Measurements from ENCODE around the gene CRY1.

Gene CRY1

GRCh38 chr12:107093417-107094182 is at the start of gene CRY1:
TSS of gene CRY1 (minus strand) at chr12:107093549. CDS start at chr12:107092961, 588 bp downstream.
- peak; percentile 97 for DNase-seq

GRCh38 chr12:107139787-107140186 is 46.4 kb upstream of the CRY1 start:
- DNase-seq = no peak

GRCh38 chr12:107138990-107139389 is 45.6 kb upstream of the CRY1 start:
- no peak for DNase-seq

- no peak for DNase-seq
Observed at GRCh38 chr12:107135177-107135576, 41.8 kb upstream of the CRY1 start.

- peak; percentile 73 for DNase-seq
Observed at GRCh38 chr12:107134558-107134957, 41.2 kb upstream of the CRY1 start.

- DNase-seq = peak; percentile 12
Observed at GRCh38 chr12:107133462-107133861, 40.1 kb upstream of the CRY1 start.

- DNase-seq = peak; percentile 87
Observed at GRCh38 chr12:107131832-107132616, 38.7 kb upstream of the CRY1 start.

- peak; percentile 74 for DNase-seq
Observed at GRCh38 chr12:107130830-107131611, 37.7 kb upstream of the CRY1 start.

- no peak for DNase-seq
Observed at GRCh38 chr12:107129315-107129930, 36.1 kb upstream of the CRY1 start.

GRCh38 chr12:107127482-107128430 is 34.4 kb upstream of the CRY1 start:
- DNase-seq = peak; percentile 82

GRCh38 chr12:107126796-107127481 is 33.6 kb upstream of the CRY1 start:
- DNase-seq = peak; percentile 46

GRCh38 chr12:107125833-107126232 is 32.5 kb upstream of the CRY1 start:
- DNase-seq = no peak

- DNase-seq = peak; percentile 96
Observed at GRCh38 chr12:107122452-107122958, 29.2 kb upstream of the CRY1 start.

GRCh38 chr12:107119091-107119490 is 25.7 kb upstream of the CRY1 start:
- no peak for DNase-seq

GRCh38 chr12:107118624-107119023 is 25.3 kb upstream of the CRY1 start:
- DNase-seq = peak; percentile 23

GRCh38 chr12:107115119-107115518 is 21.8 kb upstream of the CRY1 start:
- DNase-seq = no peak

GRCh38 chr12:107111314-107111713 is 18.0 kb upstream of the CRY1 start:
- DNase-seq = peak; percentile 56

GRCh38 chr12:107109726-107110719 is 16.7 kb upstream of the CRY1 start:
- peak; percentile 83 for DNase-seq

- DNase-seq = no peak
Observed at GRCh38 chr12:107108995-107109508, 15.7 kb upstream of the CRY1 start.

All from NCI-H82 (cell line).